Neural progenitor cell (in vitro differentiated cells): ENCODE measurements around the gene CC2D2A.
"Not testable (repeated sequence)": the region's sequence is repeated elsewhere in the genome, so short reads cannot be mapped to it uniquely, and the experiment has no call there.

Experiments used
- CTCF ChIP-seq: fragments of 200-600 bp; sonication (generic); IDR thresholded peaks from 2 replicates; pipeline ENCODE4 v1.5.1; 2017; ENCODE audit warnings: antibody characterized with exemption, mild to moderate bottlenecking
- EZH2 ChIP-seq: fragments of 200-600 bp; sonication (generic); IDR thresholded peaks from 2 replicates; pipeline ENCODE4 v1.6.1; 2017; ENCODE audit warnings: antibody characterized with exemption, mild to moderate bottlenecking, moderate library complexity
- EZH2phosphoT487 ChIP-seq: fragments of 200-600 bp; sonication (generic); IDR thresholded peaks from 2 replicates; pipeline ENCODE4 v1.6.1; 2017; ENCODE audit warnings: antibody characterized with exemption

DNA sequence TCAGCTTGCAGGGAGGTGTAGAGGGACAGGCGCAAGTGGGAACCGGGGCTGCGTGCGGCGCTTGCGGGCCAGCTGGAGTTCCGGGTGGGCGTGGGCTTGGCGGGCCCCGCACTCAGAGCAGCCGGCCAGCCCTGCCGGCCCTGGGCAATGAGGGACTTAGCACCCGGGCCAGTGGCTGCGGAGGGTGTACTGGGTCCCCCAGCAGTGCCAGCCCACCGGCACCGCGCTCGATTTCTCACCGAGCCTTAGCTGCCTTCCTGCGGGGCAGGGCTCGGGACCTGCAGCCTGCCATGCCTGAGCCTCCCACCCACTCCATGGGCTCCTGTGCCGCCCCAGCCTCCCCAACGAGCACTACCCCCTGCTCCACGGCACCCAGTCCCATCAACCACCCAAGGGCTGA is 145.2 kb downstream of the CC2D2A start:
- TF ChIP-seq CTCF, EZH2, EZH2phosphoT487: not testable (repeated sequence)
